Large intestine (tissue), 3 donors: ENCODE results near the gene NAT16. TPM values are rescaled to one million over a fixed set of nuclear protein-coding genes. Genes with fewer than 3 reads are reported as not detected.

Experiments
- DNase-seq, 2 donors: peaks; one replicate each; pipeline versions ENCODE4 v3.0.0 to v3.0.0-alpha.2; 2013
- H3K27ac ChIP-seq: one replicate; pipeline ENCODE4 v1.5.1; 2013; ENCODE audit warnings: low read length
- H3K27me3 ChIP-seq: 2 replicates; pipeline ENCODE4 v1.6.1; 2013; ENCODE audit warnings: low read length; ENCODE audit not compliant: control insufficient read depth, insufficient read depth
- H3K36me3 ChIP-seq: 2 replicates; pipeline ENCODE4 v1.6.1; 2013; ENCODE audit warnings: low read length; ENCODE audit not compliant: control insufficient read depth, insufficient read depth
- H3K4me1 ChIP-seq: one replicate; pipeline ENCODE4 v1.6.1; 2013; ENCODE audit warnings: low read length; ENCODE audit not compliant: control insufficient read depth, insufficient read depth
- H3K4me3 ChIP-seq: one replicate; pipeline ENCODE4 v1.5.1; 2013; ENCODE audit warnings: low read length
- H3K9me3 ChIP-seq: one replicate; pipeline ENCODE4 v1.6.1; 2013; ENCODE audit warnings: mild to moderate bottlenecking, low read depth, low read length, moderate library complexity; ENCODE audit not compliant: control insufficient read depth
- WGBS: methylation state at CpG from one replicate; pipeline ENCODE4 v1.1.5; 2013; ENCODE audit warnings: low lambda C conversion rate; ENCODE audit not compliant: insufficient coverage; 5-methylcytosine and 5-hydroxymethylcytosine counted together
- polyA plus RNA-seq: library from polyadenylated mRNA; unstranded; fragments of 120-200 nt; gene quantifications from one replicate; pipeline ENCODE4 v1.2.1, GENCODE V29; 2013

The NAT16 gene
- polyA plus RNA-seq, 1 donor: 0.21 TPM

DNA sequence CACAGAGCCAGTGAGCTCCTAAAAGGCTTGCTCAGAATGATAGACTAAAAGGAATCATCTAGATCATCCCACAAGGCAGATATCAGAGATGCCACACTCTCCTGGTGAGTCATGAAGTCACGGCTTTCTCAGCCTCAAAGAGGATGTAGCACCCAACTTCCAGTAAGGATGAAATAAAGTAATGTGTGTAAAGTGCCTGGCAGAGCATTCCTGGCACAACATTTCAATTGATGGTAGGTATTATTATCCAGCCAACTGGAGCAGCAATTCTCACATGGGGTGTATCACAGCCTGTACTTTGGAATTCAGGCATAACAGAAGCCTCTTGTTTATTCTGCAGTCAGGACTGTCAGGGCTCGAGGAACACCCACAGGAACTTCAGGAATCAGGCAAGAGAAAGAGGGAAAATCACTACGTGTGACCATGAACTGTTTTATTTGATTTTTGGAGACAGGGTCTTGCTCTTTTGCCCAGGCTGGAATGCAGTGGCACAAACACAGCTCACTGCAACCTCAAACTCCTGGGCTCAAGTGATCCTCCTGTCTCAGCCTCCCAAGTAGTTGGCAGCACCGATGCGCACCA lies 5.3 kb upstream of the NAT16 start:
- Histone ChIP-seq H3K4me3 (no peak overlapping the region), H3K36me3 (no peaks in the 10 kb centered on the region), H3K27me3 (peaks cover 21% of the 10 kb centered on the region), H3K4me1 (peaks cover 3% of the 10 kb centered on the region), H3K27ac (no peak overlapping the region), H3K9me3 (no peaks in the 10 kb centered on the region)
- peak in 1 of 2 donors; percentile 56 for DNase-seq
- no CpG with 5 or more reads among the region's 5 CpGs for WGBS

DNA sequence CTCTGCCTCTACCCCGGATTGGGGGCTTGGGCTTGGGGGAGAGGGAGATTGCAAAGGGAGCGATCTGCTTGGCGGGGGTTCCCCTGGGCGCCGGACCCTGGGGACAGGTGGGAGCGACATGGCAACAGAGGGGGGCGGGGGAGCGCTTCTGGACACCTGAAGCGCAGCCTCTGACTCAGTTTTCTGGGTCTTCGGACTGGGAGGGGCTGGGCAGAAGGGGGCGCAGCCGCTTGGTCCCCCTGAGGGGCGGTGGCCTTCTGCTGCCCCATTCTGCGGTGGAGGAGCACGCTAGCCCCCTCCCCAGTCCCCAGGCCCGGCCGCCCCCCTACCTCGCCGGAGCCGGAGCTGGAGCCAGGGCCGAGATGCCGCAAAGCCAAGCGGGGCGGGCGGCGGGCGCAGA lies 380 bp downstream of the NAT16 start:
- Histone ChIP-seq H3K36me3 (no peaks in the 10 kb centered on the region), H3K27me3 (peaks cover 78% of the 10 kb centered on the region), H3K4me3 (no peak overlapping the region), H3K27ac (no peak overlapping the region), H3K9me3 (no peaks in the 10 kb centered on the region), H3K4me1 (peaks cover 10% of the 10 kb centered on the region)
- WGBS: no CpG with 5 or more reads among the region's 27 CpGs
- DNase-seq: no peak

DNA sequence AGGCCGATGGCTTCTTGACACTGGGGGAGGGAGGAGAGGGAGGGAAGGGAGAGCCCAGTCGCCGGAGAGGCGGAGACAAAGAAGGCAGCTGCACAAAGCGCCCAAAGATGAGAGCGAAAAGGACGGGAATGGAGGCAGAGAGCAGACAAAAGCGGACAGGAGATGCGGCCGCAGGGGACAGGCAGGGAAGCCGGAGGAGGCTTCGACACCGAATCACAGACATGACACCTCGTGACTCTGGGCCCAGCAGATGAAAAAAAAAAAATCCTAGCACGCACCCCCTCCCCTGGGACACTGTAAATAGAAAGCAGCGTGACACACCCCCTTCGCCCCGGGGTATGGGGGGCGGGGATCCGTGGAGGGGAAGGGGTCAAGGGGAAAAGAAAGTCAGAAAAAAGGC lies 976 bp downstream of the NAT16 start:
- WGBS: no CpG with 5 or more reads among the region's 20 CpGs
- Histone ChIP-seq H3K36me3 (no peaks in the 10 kb centered on the region), H3K9me3 (peaks cover 4% of the 10 kb centered on the region), H3K4me1 (peaks cover 13% of the 10 kb centered on the region), H3K27ac (no peak overlapping the region), H3K27me3 (peaks cover 84% of the 10 kb centered on the region), H3K4me3 (no peak overlapping the region)
- DNase-seq: no peak

DNA sequence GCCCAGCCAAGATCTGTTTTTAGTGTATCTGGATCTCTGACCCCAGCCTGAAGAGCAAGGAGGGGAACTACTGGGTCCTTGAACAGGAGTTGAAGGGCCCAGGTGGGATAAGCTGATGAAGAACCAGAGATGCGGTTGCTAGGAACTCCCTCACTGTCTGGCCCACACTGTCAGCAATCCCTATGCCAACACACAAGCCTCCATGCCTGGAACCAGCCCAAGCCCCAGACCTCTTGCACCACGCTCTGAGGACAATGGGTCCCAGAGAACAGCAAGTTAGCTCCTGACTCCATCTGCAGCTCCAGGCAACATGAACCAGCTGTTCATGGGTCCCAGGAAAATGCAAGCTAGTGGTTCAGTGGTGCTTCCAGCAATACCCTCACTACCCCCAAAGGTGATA lies 2.4 kb downstream of the NAT16 start:
- H3K27me3 ChIP-seq: peaks cover 97% of the 10 kb centered on the region
- DNase-seq: peak in 1 of 2 donors; percentile 1
- WGBS: no CpG with 5 or more reads among the region's 2 CpGs
- H3K4me1 ChIP-seq: peaks cover 26% of the 10 kb centered on the region
- H3K9me3 ChIP-seq: peaks cover 10% of the 10 kb centered on the region
- H3K36me3 ChIP-seq: no peaks in the 10 kb centered on the region
- no peak overlapping the region for H3K4me3 ChIP-seq
- no peak overlapping the region for H3K27ac ChIP-seq

DNA sequence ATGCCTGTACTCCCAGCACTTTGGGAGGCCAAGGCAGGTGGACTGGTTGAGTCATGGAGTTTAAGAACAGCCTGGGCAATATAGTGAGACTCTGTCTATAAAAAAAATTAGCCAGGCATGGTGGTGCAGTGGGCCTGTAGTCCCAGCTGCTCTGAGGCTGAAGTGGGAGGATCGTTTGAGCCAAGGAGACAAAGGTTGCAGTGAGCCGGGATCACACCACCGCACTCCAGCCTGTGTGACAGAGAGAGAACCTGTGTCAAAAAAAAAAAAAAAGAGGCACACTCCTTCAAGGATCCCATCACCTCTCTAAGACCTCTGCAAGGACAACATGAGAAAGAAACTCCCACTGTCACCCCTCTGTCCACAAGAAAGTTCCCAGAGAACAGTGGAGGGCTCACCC lies 4.4 kb downstream of the NAT16 start:
- no peaks in the 10 kb centered on the region for H3K36me3 ChIP-seq

DNA sequence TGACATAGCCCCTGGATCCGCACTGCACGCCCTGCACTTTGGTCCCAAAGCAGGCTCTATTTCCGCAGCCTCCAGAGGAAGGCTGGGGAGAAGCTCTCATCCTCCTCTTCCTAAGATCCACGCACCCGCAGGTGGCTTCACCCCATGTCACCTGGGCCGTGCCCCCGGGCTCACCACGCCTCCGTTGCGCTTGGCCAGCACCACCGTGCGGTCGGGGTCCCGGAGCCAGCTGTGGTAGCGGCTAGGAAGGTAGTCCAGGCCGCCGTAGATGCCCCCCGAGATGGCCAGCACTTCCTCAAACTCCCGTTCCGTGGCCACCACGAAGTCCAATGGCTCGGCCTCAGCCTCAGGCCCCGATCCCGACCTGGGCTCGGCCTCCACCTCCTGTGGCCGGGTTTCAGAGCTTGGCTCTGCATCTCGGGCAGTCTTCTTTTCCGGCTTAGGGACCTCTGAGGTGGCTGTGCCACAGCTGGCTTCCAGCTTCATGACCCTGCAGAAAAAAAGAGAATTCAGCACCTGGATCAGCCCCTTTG lies 5.7 kb downstream of the NAT16 start:
- Histone ChIP-seq H3K36me3 (no peaks in the 10 kb centered on the region), H3K27me3 (peaks cover 100% of the 10 kb centered on the region), H3K4me1 (peaks cover 37% of the 10 kb centered on the region), H3K4me3 (no peak overlapping the region), H3K27ac (no peak overlapping the region), H3K9me3 (peaks cover 15% of the 10 kb centered on the region)
- WGBS: no CpG with 5 or more reads among the region's 28 CpGs
- peak in 1 of 2 donors; percentile 28 for DNase-seq

More for the DNA sequence above, 4.4 kb downstream of the NAT16 start:
- Histone ChIP-seq H3K27ac (no peak overlapping the region), H3K4me3 (no peak overlapping the region), H3K9me3 (peaks cover 10% of the 10 kb centered on the region), H3K4me1 (peaks cover 33% of the 10 kb centered on the region), H3K27me3 (peaks cover 100% of the 10 kb centered on the region)
- peak in 1 of 2 donors; percentile 36 for DNase-seq
- WGBS: no CpG with 5 or more reads among the region's 3 CpGs

DNA sequence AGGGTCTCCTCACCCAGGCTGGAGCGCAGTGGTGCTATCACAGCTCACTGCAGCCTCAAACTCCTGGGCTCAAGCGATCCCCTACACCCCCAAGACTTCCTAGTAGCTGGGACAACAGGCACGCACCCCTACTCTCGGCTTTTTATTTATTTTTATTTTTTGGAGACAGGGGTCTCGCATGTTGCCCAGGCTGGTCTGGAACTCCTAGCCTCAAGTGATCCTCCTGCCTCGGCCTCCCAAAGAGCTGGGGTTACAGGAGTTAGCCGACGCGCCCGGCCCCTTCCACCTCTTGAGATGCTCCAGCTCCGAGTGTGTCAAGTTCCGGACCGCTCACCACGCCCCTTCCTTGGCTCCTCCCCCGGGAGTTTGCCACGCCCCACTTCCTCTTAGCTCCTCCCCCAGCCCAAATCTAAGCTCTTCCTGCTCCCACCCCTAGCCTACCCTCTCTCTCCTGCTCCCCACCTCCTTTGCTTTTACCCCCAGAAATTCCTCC lies 6.3 kb downstream of the NAT16 start:
- Histone ChIP-seq H3K4me3 (no peak overlapping the region), H3K27me3 (peaks cover 100% of the 10 kb centered on the region), H3K27ac (no peak overlapping the region), H3K4me1 (peaks cover 35% of the 10 kb centered on the region), H3K36me3 (no peaks in the 10 kb centered on the region), H3K9me3 (peaks cover 15% of the 10 kb centered on the region)
- WGBS: no CpG with 5 or more reads among the region's 16 CpGs
- no peak for DNase-seq

DNA sequence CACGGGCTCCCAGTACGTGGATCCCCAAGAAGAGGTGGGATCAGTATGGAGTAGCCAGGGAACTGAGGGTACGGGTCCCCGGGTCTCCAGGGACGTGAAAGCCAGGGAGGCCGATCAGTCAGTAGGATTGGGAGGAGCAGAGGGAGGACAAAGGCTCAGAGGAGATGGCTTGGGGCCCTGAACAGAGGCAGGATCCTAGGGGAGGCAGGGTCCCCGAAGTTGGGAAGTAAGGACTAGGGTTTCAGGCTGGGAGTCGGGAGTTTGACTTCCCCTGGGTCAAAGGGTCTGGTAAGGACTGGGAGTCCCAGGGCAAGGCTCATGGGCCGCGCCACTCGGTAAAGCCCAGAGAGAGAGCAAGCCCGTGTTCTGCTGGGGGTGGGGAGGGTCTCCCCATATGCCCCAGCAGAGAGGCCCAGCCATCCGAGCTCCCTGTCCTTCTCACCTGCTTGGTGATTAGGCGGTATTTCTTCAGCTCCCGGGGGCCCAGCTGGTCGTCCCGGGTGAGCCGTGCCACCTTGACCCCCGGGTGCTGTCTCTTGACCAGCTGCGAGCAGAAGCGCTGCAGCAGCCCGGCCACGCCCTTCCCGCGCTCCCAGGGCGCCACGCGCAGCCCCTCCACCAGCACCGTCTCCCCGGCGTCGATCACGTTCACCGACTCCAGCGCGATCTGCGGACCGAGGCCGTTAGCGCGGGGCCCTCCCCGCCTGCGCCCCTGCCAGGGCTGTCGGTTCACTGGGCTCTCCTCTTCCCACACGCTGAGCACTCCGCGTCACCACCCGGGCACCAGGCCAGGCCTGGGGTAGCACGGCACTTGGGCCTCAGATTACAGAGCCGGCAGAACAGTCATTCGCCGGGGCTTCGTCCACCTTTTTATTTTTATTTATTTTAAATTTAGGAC lies 7.0 kb downstream of the NAT16 start:
- peaks cover 35% of the 10 kb centered on the region for H3K4me1 ChIP-seq
- no peaks in the 10 kb centered on the region for H3K36me3 ChIP-seq
- H3K27ac ChIP-seq: no peak overlapping the region
- peak in 1 of 2 donors; percentile 25 for DNase-seq
- peaks cover 15% of the 10 kb centered on the region for H3K9me3 ChIP-seq
- H3K27me3 ChIP-seq: peaks cover 100% of the 10 kb centered on the region
- no CpG with 5 or more reads among the region's 53 CpGs for WGBS
- no peak overlapping the region for H3K4me3 ChIP-seq

DNA sequence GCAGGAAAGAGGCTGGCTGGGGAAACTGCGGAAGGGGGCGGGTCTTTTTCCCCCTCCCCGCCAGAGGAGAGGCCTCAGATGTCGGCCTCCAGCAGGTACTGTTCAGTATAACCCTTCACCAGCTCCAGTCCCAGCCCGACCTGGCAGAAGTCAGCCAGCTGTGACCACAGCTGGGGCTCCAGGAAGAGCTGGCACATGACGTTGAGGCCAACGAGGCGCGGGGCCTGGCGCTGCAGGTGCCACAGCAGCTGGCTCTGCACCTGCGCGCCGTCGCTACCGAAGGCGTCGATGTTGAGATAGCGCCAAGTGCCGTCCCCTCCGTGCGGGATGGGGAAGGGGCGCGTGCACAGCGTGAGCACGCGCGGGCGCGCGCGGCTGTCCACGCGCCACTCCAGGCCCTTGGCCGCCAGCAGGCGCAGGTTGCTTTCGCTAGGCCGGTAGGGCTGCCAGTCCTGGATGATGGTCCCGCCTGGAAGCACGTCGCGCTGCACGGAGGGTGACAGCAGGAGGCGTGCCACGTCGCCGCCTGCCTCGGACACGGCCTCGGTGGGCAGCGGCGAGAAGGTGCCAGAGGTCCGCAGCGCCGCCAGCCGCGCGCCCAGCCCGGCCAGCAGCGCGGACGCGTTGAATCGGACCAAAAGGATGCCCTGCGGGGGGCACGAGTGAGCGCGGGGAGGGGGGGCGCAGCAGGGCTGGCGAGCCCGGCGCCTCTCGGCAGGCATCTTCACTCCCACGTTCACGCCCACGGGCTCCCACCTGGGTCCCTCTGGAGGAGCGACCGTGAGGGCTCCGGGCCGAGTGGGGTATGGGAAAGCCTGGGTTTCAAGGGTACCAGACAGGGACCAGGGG lies 7.9 kb downstream of the NAT16 start:
- Histone ChIP-seq H3K27ac (no peak overlapping the region), H3K4me3 (no peak overlapping the region), H3K27me3 (peaks cover 100% of the 10 kb centered on the region), H3K9me3 (peaks cover 15% of the 10 kb centered on the region), H3K36me3 (no peaks in the 10 kb centered on the region), H3K4me1 (peaks cover 35% of the 10 kb centered on the region)
- WGBS: no CpG with 5 or more reads among the region's 79 CpGs
- DNase-seq: peak in 1 of 2 donors; percentile 44

DNA sequence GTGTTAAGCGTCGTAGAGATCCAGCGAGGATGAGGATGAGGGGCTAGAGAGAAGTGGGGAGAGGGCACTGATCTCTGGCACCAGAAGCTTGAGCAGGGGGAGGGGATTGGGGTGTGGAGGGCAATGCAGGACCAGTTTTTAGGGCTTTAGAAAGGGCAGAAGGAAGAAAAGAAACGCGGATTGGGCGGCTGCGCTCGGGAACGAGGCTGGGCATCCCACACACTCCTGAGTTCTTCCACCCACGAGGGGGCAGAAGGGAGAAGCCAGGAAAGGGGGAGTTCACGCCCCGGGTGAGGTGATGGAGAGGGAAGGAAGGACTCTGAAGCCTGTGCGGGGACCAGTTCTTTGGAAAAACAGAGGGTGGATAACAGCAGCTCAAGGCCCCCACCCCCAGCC lies 8.7 kb downstream of the NAT16 start:
- 0% methylated on average over 2 of the region's 13 CpGs for WGBS
- H3K4me1 ChIP-seq: peaks cover 35% of the 10 kb centered on the region

More for the DNA sequence above, 8.7 kb downstream of the NAT16 start:
- Histone ChIP-seq H3K9me3 (peaks cover 15% of the 10 kb centered on the region), H3K27ac (no peak overlapping the region), H3K4me3 (no peak overlapping the region), H3K27me3 (peaks cover 100% of the 10 kb centered on the region), H3K36me3 (no peaks in the 10 kb centered on the region)
- DNase-seq: peak in 1 of 2 donors; percentile 7
